HFFc6 (cell line): Measurements from ENCODE around the gene PPP4R2. TPM values are rescaled to one million over a fixed set of nuclear protein-coding genes. Genes with fewer than 3 reads are reported as not detected.

Source experiments
- DNase-seq: peaks from one replicate; pipeline ENCODE4 v3.0.0-alpha.2; 2018
- H3K27ac Mint-ChIP-seq: 2 replicates; pipeline ENCODE4 v1.8.0; 2020; ENCODE audit warnings: mild to moderate bottlenecking, mixed read lengths
- H3K27me3 Mint-ChIP-seq: 2 replicates; pipeline ENCODE4 v1.8.0; 2021; ENCODE audit warnings: mild to moderate bottlenecking, moderate library complexity, mixed read lengths; ENCODE audit not compliant: insufficient read depth
- H3K36me3 Mint-ChIP-seq: 2 replicates; pipeline ENCODE4 v1.8.0; 2021; ENCODE audit warnings: low read depth, mixed read lengths
- H3K4me1 Mint-ChIP-seq: 2 replicates; pipeline ENCODE4 v1.8.0; 2020; ENCODE audit warnings: low read depth, mixed read lengths
- H3K4me3 Mint-ChIP-seq: 2 replicates; pipeline ENCODE4 v1.8.0; 2020; ENCODE audit warnings: mild to moderate bottlenecking, moderate library complexity, mixed read lengths
- H3K9me3 Mint-ChIP-seq: 2 replicates; pipeline ENCODE4 v1.8.0; 2020; ENCODE audit warnings: mild to moderate bottlenecking, mixed read lengths
- total RNA-seq, 6 experiments: library from RNA; stranded (reverse); fragmentation: NEBNext Ultra II Directional; extraction: Animal tissue kit (Norgen Biotek cat#: 25700); gene quantifications; 2 replicates in 1 of 6; 3 replicates in 5 of 6; pipeline ENCODE4 v1.2.3, GENCODE V29; 2021
- TF ChIP-seq, protein P1 (sequence below): fragments of 200-600 bp; sonication (generic); IDR thresholded peaks from 2 replicates; pipeline ENCODE4 v1.5.0; 2021; ENCODE audit warnings: antibody characterized with exemption, mild to moderate bottlenecking

The PPP4R2 gene
- total RNA-seq, 6 experiments from 2014 or later: 72.4 to 84.3 (median 79.4) TPM

DNA sequence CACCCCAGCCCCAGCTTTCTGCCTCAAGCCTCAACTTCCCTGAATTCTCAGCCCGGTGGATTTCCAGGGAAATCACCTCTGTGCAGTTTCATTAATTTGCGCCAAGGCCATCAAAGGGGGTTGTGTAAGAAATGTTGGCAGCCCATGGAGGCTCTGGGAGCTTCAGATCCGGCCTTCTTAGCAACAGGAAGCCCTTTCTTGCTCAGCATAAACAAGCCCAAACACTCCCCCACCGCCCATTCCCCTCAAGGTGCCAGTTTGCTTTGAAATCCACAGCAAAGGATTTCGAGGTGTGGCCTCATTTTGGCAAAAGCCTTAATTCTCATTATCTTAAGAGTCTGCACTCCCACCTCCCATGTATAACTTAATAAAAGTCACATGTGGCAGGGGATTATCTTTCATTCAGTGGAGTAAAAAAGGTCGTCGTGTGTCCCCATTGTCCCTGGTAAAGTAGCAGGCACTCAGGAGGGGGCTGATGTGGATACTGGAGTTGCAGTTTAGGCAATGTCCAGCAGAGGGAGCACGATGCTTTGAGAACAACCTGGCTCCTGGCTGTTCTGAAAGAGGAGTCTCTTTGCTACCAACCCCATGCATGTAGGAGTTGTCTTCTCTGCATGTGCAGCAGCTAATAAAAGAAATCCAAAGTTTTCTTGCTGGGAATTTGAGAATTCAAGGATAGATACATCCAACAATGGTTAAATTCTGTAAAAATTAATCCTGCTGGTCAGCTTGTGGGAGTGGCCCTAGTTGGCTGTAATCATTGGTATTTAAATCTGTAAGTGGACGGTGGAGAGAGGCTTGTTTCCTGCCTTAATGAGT, 104.3 kb downstream of the PPP4R2 start:
- Mint-ChIP-seq H3K36me3 (no peaks in the 10 kb centered on the region), H3K27me3 (peaks cover 13% of the 10 kb centered on the region), H3K4me1 (peaks cover 8% of the 10 kb centered on the region), H3K9me3 (no peaks in the 10 kb centered on the region), H3K27ac (no peak overlapping the region), H3K4me3 (no peak overlapping the region)
- TF ChIP-seq, protein P1, sequence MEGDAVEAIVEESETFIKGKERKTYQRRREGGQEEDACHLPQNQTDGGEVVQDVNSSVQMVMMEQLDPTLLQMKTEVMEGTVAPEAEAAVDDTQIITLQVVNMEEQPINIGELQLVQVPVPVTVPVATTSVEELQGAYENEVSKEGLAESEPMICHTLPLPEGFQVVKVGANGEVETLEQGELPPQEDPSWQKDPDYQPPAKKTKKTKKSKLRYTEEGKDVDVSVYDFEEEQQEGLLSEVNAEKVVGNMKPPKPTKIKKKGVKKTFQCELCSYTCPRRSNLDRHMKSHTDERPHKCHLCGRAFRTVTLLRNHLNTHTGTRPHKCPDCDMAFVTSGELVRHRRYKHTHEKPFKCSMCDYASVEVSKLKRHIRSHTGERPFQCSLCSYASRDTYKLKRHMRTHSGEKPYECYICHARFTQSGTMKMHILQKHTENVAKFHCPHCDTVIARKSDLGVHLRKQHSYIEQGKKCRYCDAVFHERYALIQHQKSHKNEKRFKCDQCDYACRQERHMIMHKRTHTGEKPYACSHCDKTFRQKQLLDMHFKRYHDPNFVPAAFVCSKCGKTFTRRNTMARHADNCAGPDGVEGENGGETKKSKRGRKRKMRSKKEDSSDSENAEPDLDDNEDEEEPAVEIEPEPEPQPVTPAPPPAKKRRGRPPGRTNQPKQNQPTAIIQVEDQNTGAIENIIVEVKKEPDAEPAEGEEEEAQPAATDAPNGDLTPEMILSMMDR: peak; percentile 97
- DNase-seq: peak; percentile 73

DNA sequence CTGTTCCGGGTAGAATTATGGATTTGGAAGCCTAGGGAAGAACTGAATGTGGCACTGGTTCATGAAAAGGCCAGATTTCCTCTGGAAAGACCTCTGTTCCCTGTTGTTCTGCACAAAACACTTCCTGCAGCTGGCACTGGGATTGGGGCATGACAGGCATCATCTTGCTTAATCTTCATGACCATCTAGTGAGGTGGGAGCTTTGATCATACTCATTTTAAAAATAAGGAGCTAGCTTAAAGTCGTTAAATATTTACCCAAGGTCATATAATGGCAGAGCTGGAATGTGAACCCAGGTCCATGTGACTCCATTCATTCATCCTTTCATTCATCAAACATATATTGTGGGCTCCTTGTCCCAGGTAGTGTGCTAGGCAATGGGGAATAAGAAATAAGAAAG, 105.3 kb downstream of the PPP4R2 start:
- TF ChIP-seq, protein P1: no peak
- H3K36me3 Mint-ChIP-seq: no peaks in the 10 kb centered on the region
- H3K27ac Mint-ChIP-seq: no peak overlapping the region

DNA sequence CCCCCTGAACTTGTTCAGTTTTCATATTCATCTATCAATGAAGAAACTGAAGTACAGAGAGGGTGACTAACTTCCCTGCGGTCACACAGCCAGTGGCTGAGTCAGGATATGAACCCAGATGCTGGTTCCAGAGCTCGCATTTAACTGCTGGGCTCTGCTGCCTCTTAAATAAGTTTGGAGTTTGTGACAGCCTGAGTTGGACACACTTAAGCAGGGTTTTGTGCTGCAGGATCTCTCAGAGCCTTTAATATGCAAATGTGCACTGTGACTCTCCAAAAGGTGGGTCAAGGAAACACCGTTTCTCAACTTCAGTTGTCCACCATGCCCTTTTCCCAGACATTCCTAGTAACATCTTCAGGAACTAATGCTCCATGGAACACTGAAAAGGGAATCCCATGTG, 110.6 kb downstream of the PPP4R2 start:
- H3K4me1 Mint-ChIP-seq: no peaks in the 10 kb centered on the region

More for the DNA sequence above, 105.3 kb downstream of the PPP4R2 start:
- DNase-seq: no peak
- Mint-ChIP-seq H3K27me3 (peaks cover 10% of the 10 kb centered on the region), H3K9me3 (no peaks in the 10 kb centered on the region), H3K4me3 (no peak overlapping the region), H3K4me1 (peaks cover 8% of the 10 kb centered on the region)

DNA sequence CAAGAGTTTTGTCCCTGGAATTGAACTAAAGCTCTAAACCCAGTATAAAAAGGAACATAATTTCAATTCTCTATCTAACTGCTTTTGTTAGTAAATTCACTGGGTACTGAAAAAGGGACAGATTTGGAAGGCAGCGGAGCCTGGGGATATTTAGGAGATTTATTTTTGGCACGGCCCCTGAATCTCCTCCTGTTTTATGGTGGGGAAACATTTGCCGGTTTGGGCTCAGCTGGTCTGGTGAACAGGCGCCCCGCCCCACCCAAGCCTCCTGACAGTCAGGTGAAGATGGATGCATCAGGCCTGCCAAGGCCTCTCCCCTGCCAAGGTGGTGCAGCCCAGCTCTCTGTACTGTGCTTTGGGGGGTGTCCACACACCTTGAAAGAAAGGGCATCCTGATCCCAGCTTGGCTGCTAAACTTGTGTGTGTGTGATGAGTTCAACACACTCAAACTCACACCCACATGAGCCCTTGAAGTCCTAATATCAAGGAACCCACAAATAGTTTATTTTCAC, 111.1 kb downstream of the PPP4R2 start:
- H3K4me3 Mint-ChIP-seq: no peak overlapping the region
- TF ChIP-seq, protein P1: no peak
- peaks cover 24% of the 10 kb centered on the region for H3K27me3 Mint-ChIP-seq
- no peaks in the 10 kb centered on the region for H3K4me1 Mint-ChIP-seq
- no peaks in the 10 kb centered on the region for H3K36me3 Mint-ChIP-seq
- no peak overlapping the region for H3K27ac Mint-ChIP-seq
- no peaks in the 10 kb centered on the region for H3K9me3 Mint-ChIP-seq
- DNase-seq: no peak

More for the DNA sequence above, 110.6 kb downstream of the PPP4R2 start:
- peaks cover 24% of the 10 kb centered on the region for H3K27me3 Mint-ChIP-seq
- no peak for DNase-seq
- TF ChIP-seq, protein P1: no peak
- no peaks in the 10 kb centered on the region for H3K36me3 Mint-ChIP-seq
- H3K4me3 Mint-ChIP-seq: no peak overlapping the region
- no peaks in the 10 kb centered on the region for H3K9me3 Mint-ChIP-seq
- H3K27ac Mint-ChIP-seq: no peak overlapping the region

DNA sequence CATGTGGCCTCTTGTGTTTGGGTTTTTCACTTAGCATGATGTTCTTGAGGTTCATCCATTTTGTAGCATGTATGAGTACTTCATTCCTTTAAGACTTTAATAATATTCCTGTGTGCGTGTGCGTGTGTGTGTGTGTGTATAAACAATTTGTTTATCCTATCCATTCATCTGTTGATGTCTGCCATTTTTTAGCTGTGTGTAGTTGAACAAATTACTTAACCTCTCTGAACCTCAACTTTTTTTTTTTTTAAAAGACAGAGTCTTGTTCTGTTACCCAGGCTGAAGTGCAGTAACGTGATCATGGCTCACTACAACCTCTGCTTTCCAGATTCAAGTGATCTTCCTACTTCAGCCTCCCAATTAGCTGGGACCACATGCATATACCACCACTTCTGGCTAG, 112.1 kb downstream of the PPP4R2 start:
- TF ChIP-seq, protein P1: no peak
- DNase-seq: no peak
- Mint-ChIP-seq H3K4me3 (no peak overlapping the region), H3K27ac (no peak overlapping the region), H3K9me3 (no peaks in the 10 kb centered on the region), H3K27me3 (peaks cover 26% of the 10 kb centered on the region), H3K4me1 (no peaks in the 10 kb centered on the region), H3K36me3 (no peaks in the 10 kb centered on the region)
